ENCODE measurements around the gene UIMC1. TPM values are rescaled to one million over a fixed set of nuclear protein-coding genes. Genes with fewer than 3 reads are reported as not detected.

Gene UIMC1
- total and polyA plus RNA-seq, 8 donors: 11.6 to 81.7 (median 33.2) TPM

GRCh38 chr5:176881816-176882566, 124.6 kb downstream of the UIMC1 start:
- no peak for TF ChIP-seq EP300 (IDR thresholded peaks at IDR 0.05)
- no peak for TF ChIP-seq POLR2AphosphoS5 (IDR thresholded peaks at IDR 0.05)
- TF ChIP-seq POLR2A (IDR thresholded peaks at IDR 0.05): no peak
- intact Hi-C loops (cut with DNase I; ENCODE audit: low total_unique reads): no loop called here
- Histone ChIP-seq H3K4me3 (no peak overlapping the region), H3K4me1 (no peaks in the 10 kb centered on the region), H3K27me3 (peaks cover 0 to 35% (median 14%) of the 10 kb centered on the region in 3 donors), H3K36me3 (no peaks in the 10 kb centered on the region), H3K27ac (no peak overlapping the region), H3K9me3 (no peaks in the 10 kb centered on the region)
- 85 to 87% (median 86%) methylated on average over 20 to 25 of the region's 25 CpGs for WGBS, 5 donors
- no peak for DNase-seq

- peaks cover 0 to 43% (median 20%) of the 10 kb centered on the region in 3 donors for H3K27me3 ChIP-seq
- 81 to 87% (median 86%) methylated on average over 16 to 28 of the region's 28 CpGs for WGBS, 5 donors
- intact Hi-C loops (cut with DNase I; ENCODE audit: low total_unique reads): no loop called here
These were observed 125.4 kb downstream of the UIMC1 start for GRCh38 chr5:176881021-176881749.

GRCh38 chr5:176880366-176881020, 126.1 kb downstream of the UIMC1 start:
- Histone ChIP-seq H3K4me1 (no peaks in the 10 kb centered on the region), H3K36me3 (no peaks in the 10 kb centered on the region), H3K27me3 (peaks cover 0 to 50% (median 27%) of the 10 kb centered on the region in 3 donors), H3K27ac (no peak overlapping the region), H3K9me3 (no peaks in the 10 kb centered on the region), H3K4me3 (no peak overlapping the region)
- intact Hi-C loops (cut with DNase I; ENCODE audit: low total_unique reads): no loop called here
- WGBS, 5 donors: 40 to 80% (median 67%) methylated on average over 8 to 26 of the region's 26 CpGs
- TF ChIP-seq POLR2AphosphoS5 (IDR thresholded peaks at IDR 0.05) (no peak), EP300 (IDR thresholded peaks at IDR 0.05) (no peak)
- peak in 1 of 2 donors; percentile 34 for DNase-seq

More at GRCh38 chr5:176881021-176881749, 125.4 kb downstream of the UIMC1 start:
- DNase-seq: no peak
- Histone ChIP-seq H3K4me1 (no peaks in the 10 kb centered on the region), H3K36me3 (no peaks in the 10 kb centered on the region), H3K9me3 (no peaks in the 10 kb centered on the region), H3K4me3 (no peak overlapping the region), H3K27ac (no peak overlapping the region)
- TF ChIP-seq CTCF (IDR thresholded peaks at IDR 0.05) (no peak), POLR2AphosphoS5 (IDR thresholded peaks at IDR 0.05) (no peak), EP300 (IDR thresholded peaks at IDR 0.05) (no peak), POLR2A (IDR thresholded peaks at IDR 0.05) (no peak)

- intact Hi-C loops (cut with DNase I; ENCODE audit: low total_unique reads): no loop called here
- WGBS, 5 donors: 54 to 84% (median 61%) methylated on average over 5 to 23 of the region's 23 CpGs
- peak in 1 of 2 donors; percentile 57 for DNase-seq
- Histone ChIP-seq H3K9me3 (no peaks in the 10 kb centered on the region), H3K27me3 (peaks cover 0 to 56% (median 31%) of the 10 kb centered on the region in 3 donors), H3K36me3 (no peaks in the 10 kb centered on the region), H3K4me3 (no peak overlapping the region), H3K27ac (no peak overlapping the region), H3K4me1 (no peaks in the 10 kb centered on the region)
- TF ChIP-seq POLR2A (IDR thresholded peaks at IDR 0.05): no peak
- no peak for TF ChIP-seq POLR2AphosphoS5 (IDR thresholded peaks at IDR 0.05)
- no peak for TF ChIP-seq CTCF (IDR thresholded peaks at IDR 0.05)
- TF ChIP-seq EP300 (IDR thresholded peaks at IDR 0.05): no peak
These were observed 126.8 kb downstream of the UIMC1 start for GRCh38 chr5:176879663-176880361.

Data from stomach (tissue), 9 donors.